Right hindlimb (tissue), 1 donor: ENCODE results near the gene NUMA1.

Experiments used
- DNase-seq: peaks from one replicate; pipeline ENCODE4 v3.0.0-alpha.2; 2018

NUMA1 gene

DNA sequence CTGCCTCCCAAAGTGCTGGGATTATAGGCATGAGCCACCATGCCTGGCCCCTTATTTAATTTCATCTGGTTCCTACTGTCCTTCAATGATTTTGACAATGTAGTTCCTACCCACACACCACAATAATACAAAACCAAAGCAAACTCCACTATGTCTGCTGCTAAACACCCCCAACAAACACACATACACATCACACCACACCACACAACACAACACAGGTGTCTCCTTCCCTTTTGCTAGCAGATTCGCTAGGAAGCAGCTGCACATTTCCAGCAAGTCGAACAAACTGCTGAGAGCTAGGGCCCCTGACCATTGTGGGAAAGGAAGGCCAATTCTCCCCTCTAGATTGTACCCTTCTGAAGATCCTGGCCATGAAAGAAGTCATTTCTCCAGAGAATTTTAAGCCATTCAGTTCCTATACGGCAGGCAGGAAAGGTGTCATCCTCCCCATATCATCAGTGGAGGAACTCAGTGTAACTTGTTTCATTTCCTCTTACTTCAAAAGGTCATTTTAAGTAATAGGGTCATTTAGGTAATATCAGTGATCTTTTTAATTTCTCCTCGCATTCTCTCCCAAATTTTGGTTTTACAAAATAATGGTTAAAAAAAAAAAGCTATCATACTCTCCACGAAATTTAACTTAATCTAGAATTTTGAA lies 18.5 kb downstream of the NUMA1 start:
- no peak for DNase-seq

DNA sequence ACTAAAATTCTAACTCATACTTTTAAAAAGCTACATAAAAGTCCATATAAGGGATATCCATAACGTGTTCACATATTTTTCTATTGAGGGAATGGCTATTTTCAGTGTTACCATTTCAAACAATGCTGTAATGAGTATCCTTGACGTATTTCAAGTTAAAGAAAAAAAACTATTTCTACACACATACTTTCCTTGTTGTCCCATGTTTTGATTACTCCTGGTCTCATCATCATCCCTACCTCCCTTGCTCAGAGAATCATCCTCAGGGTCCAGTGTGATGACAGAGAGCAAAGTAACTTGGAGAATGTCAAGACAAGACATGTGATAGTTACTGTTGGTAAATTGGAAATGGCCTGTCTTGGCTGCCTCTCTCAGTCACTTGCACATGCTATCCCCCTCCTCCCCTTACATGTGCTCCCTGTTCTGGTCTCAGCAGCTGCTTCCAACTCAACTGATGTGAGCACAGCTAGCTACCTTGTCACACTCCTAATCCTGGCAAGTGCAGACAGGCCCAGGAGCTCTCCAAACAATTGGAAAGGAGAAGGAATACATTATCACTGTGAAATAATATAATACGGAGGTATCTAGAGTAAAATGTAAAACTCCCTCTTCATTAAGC lies 21.8 kb downstream of the NUMA1 start:
- no peak for DNase-seq

DNA sequence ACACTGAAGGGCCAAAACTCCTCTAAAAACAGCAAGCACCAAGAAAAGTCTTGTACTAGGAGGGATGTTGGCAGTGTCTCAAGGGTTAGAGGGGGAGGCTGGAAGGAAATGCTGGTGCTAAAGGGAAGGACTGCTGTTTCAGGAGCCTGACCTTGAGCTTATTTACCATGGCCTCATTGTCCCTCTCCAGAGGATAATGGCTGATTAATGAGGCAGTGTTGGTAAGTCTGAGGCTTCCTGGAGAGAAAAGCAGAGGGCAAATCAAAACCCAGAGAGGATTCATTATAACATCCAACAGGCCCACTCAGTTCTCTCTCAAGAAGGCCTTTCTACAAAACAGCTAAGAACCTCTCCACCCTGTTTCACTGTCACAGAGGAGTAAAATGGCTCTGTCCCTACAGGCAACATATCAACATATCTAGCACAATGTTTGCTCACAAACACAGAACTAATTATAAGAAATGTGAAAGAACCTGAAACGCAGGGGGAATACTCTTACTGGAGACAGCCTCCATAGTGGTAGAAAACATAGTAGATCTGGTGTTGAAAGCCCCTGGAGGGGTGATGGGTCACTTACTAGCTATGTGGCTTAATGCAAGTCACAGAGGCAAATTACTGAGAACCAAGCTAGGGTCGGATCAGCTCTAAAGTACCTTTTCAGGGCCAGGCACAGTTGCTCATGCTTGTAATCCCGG lies 31.4 kb downstream of the NUMA1 start:
- no peak for DNase-seq

- peak; percentile 58 for DNase-seq
These were observed 34.5 kb downstream of the NUMA1 start for GRCh38 chr11:72045849-72046248.

- no peak for DNase-seq
These were observed 38.1 kb downstream of the NUMA1 start for GRCh38 chr11:72042064-72042745.

DNA sequence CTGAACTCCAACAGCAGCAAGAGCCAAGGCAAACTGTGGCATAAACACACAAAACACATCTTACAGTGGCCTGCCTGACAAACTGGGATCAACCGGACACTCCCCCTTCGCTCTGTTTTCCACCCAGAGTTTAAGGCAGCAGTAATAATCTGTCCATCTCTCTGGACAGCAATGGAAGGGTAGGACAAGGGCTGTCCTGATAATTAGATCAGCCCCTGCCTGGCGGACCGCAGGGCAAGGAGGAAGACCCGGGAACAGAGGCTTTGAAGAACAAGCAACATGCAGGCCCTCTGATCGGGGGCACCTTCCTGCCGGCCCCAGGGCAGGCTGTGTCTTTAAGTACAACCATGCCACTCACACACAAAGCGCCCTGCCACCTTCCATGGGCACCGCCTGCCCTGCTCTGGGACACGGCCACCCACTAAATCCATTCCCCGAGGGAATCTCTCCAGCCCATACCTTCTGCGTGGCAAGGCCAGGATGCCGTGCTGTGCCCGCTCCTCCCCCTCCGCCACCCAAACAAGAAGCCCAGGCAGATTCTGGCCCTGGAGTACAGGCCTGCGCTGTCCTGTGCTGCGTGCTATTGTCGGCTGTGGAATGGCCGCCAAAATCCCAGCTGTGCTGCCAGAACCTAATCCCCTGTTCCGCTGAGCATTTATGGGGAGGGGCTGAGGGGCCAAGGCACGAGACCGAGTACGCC lies 38.8 kb downstream of the NUMA1 start:
- peak; percentile 94 for DNase-seq

DNA sequence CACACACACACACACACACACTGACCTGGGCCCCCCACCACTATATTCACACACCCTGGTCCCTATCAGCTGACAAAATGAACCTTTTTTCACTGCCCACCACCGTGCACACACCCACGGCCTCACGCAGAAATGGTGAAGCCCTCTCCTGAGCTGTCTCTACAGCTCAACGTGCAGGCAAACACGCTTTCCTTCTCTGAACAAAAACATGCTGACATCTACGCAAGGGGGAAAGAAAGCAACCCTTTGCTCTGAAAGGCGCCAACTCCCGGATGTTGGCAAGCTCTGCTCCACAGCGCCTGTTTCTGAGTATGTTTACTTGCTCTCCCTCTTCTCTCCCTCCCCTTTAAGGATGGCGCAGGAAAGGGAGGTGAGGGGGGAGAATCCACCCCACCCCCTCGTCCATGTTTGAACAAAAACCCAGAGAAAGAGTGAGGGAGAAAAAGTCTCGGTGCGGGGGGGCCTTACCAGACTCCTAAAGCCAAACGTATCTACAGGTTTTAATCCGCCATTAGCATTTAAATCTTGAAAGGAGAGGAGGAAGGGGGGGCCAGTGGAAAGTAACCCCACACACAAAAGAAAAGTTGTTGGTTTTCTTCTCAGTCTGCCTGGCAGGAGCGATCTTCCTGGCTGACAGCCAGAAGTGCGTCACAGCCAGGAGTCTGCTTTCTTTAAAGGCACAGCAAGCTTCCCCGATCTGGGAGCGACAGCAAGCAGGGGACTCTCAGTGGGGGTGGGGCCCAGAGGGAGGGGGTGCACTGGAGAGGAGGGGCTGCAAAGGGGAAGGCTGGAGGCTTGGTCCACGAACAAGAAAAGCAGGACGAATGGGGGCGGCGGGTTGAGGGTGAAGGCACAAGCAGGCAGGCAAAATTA lies 39.6 kb downstream of the NUMA1 start:
- DNase-seq, result peak; percentile 98

- no peak for DNase-seq
These were observed 40.4 kb downstream of the NUMA1 start for GRCh38 chr11:72039856-72040401.

- peak; percentile 35 for DNase-seq
These were observed 41.1 kb downstream of the NUMA1 start for GRCh38 chr11:72039031-72039855.

DNA sequence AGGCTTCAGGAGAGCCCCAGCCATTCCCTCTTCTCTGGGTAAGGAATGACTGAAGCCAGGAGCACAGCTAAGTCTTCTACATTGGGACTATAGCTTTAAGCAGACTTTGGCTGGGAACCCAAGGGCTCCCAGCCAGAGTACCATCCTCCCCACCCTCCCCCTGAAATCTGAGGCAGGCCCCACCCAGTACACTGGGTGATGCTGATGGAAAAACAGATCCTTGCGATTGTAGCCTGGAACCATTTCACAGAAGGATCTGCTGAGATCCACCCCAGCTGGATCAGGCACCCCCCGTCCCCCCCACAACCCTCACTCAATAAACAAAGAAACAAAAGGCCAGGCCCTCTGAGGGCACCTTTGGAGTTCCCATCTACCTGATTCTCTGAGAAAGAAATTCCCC lies 41.9 kb downstream of the NUMA1 start:
- DNase-seq, result peak; percentile 82

GRCh38 chr11:72037554-72038311 lies 42.6 kb downstream of the NUMA1 start:
- DNase-seq, result peak; percentile 58

DNA sequence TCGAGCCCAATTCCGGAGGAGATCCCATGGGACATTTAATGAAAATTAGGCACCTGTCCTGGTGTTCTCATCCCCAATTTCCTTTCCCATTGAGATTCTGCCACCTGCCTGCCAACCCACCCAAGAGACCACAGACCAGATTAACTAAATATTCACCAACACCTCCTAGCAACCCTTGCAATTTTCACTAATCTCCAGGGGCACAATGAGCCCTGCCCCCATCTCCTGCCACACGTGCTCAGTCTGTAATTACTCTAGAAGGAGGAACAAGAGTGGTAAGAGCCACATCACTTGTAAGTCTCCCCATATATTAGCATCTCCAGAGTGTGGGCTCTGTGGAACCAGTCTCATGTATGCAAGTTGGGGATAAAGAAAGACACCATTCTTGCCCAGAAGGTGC lies 43.7 kb downstream of the NUMA1 start:
- no peak for DNase-seq

DNA sequence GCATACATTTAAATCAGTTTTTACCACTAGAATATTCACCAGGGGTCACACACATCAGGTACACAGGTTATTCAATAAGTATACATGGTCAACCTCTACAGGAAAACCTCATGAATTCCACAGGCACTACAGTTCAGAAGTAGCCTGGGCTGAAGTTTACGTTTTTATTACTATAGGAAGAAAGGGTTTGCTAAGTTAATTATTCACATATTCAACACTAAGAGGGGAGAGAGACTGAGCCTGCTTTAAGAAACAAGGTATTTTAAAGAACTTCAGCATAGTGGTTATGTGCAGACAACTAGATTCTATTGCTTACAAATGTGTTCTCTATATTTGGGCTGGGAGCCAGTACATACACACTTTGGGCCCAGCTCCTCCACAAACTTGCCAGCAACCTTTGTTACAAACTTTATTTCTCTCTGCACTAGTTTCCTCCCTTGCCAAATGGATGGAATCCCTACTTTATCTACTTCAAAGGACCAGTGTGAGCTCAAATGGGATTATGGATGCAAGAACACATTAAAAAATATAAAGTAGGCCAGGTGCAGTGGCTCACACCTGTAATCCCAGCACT lies 49.8 kb downstream of the NUMA1 start:
- DNase-seq, result no peak

DNA sequence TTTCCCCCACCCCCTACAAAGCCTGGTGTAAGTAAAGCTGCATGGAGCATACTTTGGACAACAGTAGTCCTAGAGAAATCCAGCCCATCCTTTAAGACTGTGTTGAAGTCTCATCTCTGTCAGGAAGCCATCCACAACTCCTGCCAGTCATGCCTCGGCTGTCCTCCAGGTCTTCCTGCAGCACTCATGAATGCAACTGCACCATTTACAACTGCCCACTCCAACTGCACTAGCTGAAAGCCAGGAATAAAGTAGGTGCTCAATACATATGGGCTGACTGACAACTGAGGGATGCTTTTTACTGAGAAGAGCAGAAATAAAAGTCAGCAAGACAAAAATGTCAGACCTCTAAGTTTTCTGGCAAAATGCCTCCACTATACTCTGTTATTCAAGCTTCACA lies 54.3 kb downstream of the NUMA1 start:
- no peak for DNase-seq

GRCh38 chr11:72024069-72024754 lies 56.1 kb downstream of the NUMA1 start:
- no peak for DNase-seq

- no peak for DNase-seq
These were observed 57.0 kb downstream of the NUMA1 start for GRCh38 chr11:72023335-72023734.

- no peak for DNase-seq
These were observed 62.2 kb downstream of the NUMA1 start for GRCh38 chr11:72018171-72018570.

- peak; percentile 44 for DNase-seq
These were observed 64.8 kb downstream of the NUMA1 start for GRCh38 chr11:72015511-72016061.
